ENCODE data around the gene NRBF2. TPM values are rescaled to one million over a fixed set of nuclear protein-coding genes. Genes with fewer than 3 reads are reported as not detected.

The NRBF2 gene
- total and polyA plus RNA-seq, 9 of the 15 experiments (the other 6 are each of a cell fraction or from before 2014, with no cell fraction given) = 20.8 to 52.1 (median 30.5) TPM

DNA sequence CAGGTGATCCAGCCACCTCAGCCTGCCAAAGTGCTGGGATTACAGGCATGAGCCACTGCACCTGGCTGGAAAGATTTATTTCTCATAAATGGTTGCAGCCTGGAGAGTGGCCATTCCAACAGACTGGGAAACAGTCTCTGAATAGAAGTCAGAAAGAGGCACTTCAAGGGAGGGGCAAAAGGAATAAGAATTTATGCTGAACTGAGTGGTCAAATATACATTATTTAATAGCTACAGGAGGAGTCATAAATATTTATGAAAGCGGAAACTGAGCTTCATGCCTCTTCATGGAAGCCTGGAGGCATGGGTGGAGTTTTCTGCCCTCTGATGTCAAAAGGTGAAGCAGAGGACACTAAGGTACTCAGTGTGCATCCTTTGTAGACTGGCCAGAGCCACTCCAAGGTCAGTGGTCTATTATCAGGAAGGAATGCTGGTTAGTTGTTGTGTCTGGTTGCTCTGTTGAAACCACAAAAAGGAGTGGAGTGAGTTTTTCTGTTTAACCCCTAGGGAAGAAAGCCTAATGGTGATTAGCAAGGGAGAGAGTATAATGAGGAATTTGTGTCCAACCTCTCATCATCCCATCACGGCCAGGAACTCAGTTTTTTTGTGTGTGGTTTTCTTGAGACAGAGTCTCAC is 9.3 kb upstream of the NRBF2 start:
- Histone ChIP-seq H3K36me3 (ENCODE audit: control insufficient read depth, insufficient read depth, low read length) (no peaks in the 10 kb centered on the region), H3K9me1 (ENCODE audit: control insufficient read depth, insufficient read depth, low read length) (no peaks in the 10 kb centered on the region), H3K27me3 (ENCODE audit: control insufficient read depth in 2 of 2, insufficient read depth in 2 of 2, low read length in 2 of 2) (no peaks in the 10 kb centered on the region), H3K9me3 (replicated peaks; ENCODE audit: control insufficient read depth, insufficient read depth, low read depth, low read length) (no peaks in the 10 kb centered on the region), H3K4me2 (ENCODE audit: insufficient read depth, low read length) (no peak overlapping the region), H2AFZ (ENCODE audit: low read depth, low read length) (no peak overlapping the region), H3K4me1 (replicated peaks in 1 of 2; ENCODE audit: control insufficient read depth in 2 of 2, insufficient read depth in 2 of 2, low read length in 2 of 2) (no peaks in the 10 kb centered on the region; a peak in 1 of 5 replicates), H4K20me1 (replicated peaks; ENCODE audit: control insufficient read depth, insufficient read depth, low read length) (no peaks in the 10 kb centered on the region), H3K4me3 (no peak overlapping the region), H3K79me2 (ENCODE audit: control insufficient read depth, insufficient read depth, low read length) (no peaks in the 10 kb centered on the region), H3K27ac (ENCODE audit: extremely low read depth, low read depth, low read length) (no peak overlapping the region), H3K9ac (ENCODE audit: insufficient read depth in 1 of 2, low read depth in 2 of 2, low read length in 2 of 2) (no peak overlapping the region)
- CTCF ChIA-PET (ENCODE audit: low intra/inter-chr PET ratio) = no interaction called here
- ATAC-seq (no peak), DNase-seq (ENCODE audit: extremely low read depth in 1 of 4, low spot score in 3 of 4) (no peak), FAIRE-seq (no peak)
- in situ Hi-C loops (cut with MboI) (loop anchor here (25.0 kb wide), 1 partner anchor 1362 kb away; no protein-coding TSS in a partner anchor), intact Hi-C loops (cut with micrococcal nuclease) (no loop called here)
- 25% methylated on average over 2 of the region's 2 CpGs for WGBS (ENCODE audit: insufficient coverage, low coverage, missing lambda C conversion rate)
- POLR2A ChIA-PET = no interaction called here
- TF ChIP-seq SMARCE1 (IDR thresholded peaks at IDR 0.05) = no peak
- TF ChIP-seq ESRRA (IDR thresholded peaks at IDR 0.05; ENCODE audit: borderline replicate concordance, low read depth) = peak; percentile 68
- no peak for TF ChIP-seq ELF2 (CRISPR knock-in tag; IDR thresholded peaks at IDR 0.05)
- 0 out of 2 replicates have a peak, but pooled peaks have one; percentile 36 for TF ChIP-seq SMAD4 (CRISPR knock-in tag; conservative IDR thresholded peaks at IDR 0.05)
- TF ChIP-seq GATAD2B (IDR thresholded peaks at IDR 0.05; ENCODE audit: borderline replicate concordance) = no peak
- no TSS peak for BruUV-seq (replicated peaks)

DNA sequence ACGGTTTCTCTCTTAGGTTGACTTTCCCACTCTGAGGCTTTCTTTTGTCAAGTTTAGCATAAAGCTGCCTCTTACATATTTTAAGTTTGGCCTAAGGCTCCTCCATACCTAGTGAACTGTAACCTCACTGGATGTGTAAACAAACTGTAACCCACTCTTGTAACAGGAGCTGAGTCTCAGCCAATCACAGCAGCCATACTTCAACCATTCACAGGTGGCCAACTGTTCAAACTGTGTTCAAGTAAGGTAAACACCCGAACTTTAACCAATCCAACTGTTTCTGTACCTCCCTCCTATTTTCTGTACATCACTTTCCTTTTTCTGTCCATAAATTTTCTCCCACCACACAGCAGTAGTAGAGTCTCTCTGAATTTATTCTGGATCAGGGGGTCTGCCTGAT is 7.7 kb upstream of the NRBF2 start:
- no TSS peak for BruUV-seq (replicated peaks)
- H2AFZ ChIP-seq (ENCODE audit: low read depth, low read length) = peak overlapping the region; percentile 7; the same call in 1 of the 2 replicates
- H3K9ac ChIP-seq (ENCODE audit: insufficient read depth in 1 of 2, low read depth in 2 of 2, low read length in 2 of 2) = no peak overlapping the region
- no peaks in the 10 kb centered on the region for H3K27me3 ChIP-seq (ENCODE audit: control insufficient read depth in 2 of 2, insufficient read depth in 2 of 2, low read length in 2 of 2)
- ChIA-PET POLR2A (no interaction called here), CTCF (ENCODE audit: low intra/inter-chr PET ratio) (no interaction called here)
- peak; percentile 64 for ATAC-seq
- 12% methylated on average over 2 of the region's 2 CpGs for WGBS (ENCODE audit: insufficient coverage, low coverage, missing lambda C conversion rate)
- intact Hi-C loops (cut with micrococcal nuclease) (no loop called here), in situ Hi-C loops (cut with MboI) (no loop called here)
- H3K4me2 ChIP-seq (ENCODE audit: insufficient read depth, low read length) = no peak overlapping the region
- no peaks in the 10 kb centered on the region for H3K9me3 ChIP-seq (replicated peaks; ENCODE audit: control insufficient read depth, insufficient read depth, low read depth, low read length)
- DNase-seq (ENCODE audit: extremely low read depth in 1 of 4, low spot score in 3 of 4) = no peak
- no peak overlapping the region for H3K4me3 ChIP-seq
- no peak for FAIRE-seq
- H3K27ac ChIP-seq (ENCODE audit: extremely low read depth, low read depth, low read length) = no peak overlapping the region
- no peaks in the 10 kb centered on the region; a peak in 1 of 5 replicates for H3K4me1 ChIP-seq (replicated peaks in 1 of 2; ENCODE audit: control insufficient read depth in 2 of 2, insufficient read depth in 2 of 2, low read length in 2 of 2)
- H4K20me1 ChIP-seq (replicated peaks; ENCODE audit: control insufficient read depth, insufficient read depth, low read length) = no peaks in the 10 kb centered on the region
- H3K36me3 ChIP-seq (ENCODE audit: control insufficient read depth, insufficient read depth, low read length) = no peaks in the 10 kb centered on the region
- H3K9me1 ChIP-seq (ENCODE audit: control insufficient read depth, insufficient read depth, low read length) = no peaks in the 10 kb centered on the region
- no peaks in the 10 kb centered on the region for H3K79me2 ChIP-seq (ENCODE audit: control insufficient read depth, insufficient read depth, low read length)
- TF ChIP-seq, protein P1, sequence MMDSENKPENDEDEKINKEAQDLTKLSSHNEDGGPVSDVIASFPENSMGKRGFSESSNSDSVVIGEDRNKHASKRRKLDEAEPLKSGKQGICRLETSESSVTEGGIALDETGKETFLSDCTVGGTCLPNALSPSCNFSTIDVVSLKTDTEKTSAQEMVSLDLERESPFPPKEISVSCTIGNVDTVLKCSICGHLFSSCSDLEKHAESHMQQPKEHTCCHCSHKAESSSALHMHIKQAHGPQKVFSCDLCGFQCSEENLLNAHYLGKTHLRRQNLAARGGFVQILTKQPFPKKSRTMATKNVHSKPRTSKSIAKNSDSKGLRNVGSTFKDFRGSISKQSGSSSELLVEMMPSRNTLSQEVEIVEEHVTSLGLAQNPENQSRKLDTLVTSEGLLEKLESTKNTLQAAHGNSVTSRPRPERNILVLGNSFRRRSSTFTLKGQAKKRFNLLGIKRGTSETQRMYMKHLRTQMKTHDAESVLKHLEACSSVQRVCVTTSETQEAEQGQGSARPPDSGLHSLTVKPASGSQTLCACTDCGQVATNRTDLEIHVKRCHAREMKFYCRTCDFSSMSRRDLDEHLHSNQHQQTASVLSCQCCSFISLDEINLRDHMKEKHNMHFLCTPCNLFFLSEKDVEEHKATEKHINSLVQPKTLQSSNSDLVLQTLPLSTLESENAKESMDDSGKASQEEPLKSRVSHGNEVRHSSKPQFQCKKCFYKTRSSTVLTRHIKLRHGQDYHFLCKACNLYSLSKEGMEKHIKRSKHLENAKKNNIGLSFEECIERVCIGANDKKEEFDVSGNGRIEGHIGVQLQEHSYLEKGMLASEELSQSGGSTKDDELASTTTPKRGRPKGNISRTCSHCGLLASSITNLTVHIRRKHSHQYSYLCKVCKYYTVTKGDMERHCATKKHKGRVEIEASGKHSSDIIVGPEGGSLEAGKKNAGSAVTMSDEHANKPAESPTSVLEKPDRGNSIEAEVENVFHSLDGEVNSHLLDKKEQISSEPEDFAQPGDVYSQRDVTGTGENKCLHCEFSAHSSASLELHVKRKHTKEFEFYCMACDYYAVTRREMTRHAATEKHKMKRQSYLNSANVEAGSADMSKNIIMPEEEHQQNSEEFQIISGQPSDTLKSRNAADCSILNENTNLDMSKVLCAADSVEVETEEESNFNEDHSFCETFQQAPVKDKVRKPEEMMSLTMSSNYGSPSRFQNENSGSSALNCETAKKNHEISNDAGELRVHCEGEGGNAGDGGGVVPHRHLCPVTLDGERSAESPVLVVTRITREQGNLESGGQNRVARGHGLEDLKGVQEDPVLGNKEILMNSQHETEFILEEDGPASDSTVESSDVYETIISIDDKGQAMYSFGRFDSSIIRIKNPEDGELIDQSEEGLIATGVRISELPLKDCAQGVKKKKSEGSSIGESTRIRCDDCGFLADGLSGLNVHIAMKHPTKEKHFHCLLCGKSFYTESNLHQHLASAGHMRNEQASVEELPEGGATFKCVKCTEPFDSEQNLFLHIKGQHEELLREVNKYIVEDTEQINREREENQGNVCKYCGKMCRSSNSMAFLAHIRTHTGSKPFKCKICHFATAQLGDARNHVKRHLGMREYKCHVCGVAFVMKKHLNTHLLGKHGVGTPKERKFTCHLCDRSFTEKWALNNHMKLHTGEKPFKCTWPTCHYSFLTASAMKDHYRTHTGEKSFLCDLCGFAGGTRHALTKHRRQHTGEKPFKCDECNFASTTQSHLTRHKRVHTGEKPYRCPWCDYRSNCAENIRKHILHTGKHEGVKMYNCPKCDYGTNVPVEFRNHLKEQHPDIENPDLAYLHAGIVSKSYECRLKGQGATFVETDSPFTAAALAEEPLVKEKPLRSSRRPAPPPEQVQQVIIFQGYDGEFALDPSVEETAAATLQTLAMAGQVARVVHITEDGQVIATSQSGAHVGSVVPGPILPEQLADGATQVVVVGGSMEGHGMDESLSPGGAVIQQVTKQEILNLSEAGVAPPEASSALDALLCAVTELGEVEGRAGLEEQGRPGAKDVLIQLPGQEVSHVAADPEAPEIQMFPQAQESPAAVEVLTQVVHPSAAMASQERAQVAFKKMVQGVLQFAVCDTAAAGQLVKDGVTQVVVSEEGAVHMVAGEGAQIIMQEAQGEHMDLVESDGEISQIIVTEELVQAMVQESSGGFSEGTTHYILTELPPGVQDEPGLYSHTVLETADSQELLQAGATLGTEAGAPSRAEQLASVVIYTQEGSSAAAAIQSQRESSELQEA (IDR thresholded peaks at IDR 0.05; ENCODE audit: low read depth) = 0 out of 2 replicates have a peak, but pooled peaks have one; percentile 46
- no peak for TF ChIP-seq FOXA1 (IDR thresholded peaks at IDR 0.05; ENCODE audit: borderline replicate concordance)
- TF ChIP-seq NR2C1 (IDR thresholded peaks at IDR 0.05) = peak; percentile 39; the same call in 1 of the 2 replicates
- no peak for TF ChIP-seq NR2C1 (tag; IDR thresholded peaks at IDR 0.05)
